CD14-positive monocyte (primary cell): Measurements from ENCODE around the gene ST3GAL5. TPM values are rescaled to one million over a fixed set of nuclear protein-coding genes. Genes with fewer than 3 reads are reported as not detected.
"Not testable (repeated sequence)": the region's sequence is repeated elsewhere in the genome, so short reads cannot be mapped to it uniquely, and the experiment has no call there.

Experiments used
- DNase-seq, 3 donors: peaks; one replicate each; pipeline ENCODE4 v3.0.0-alpha.2; 2011 to 2022
- H2AFZ ChIP-seq: 2 replicates; pipeline ENCODE4 v1.6.0; 2012; ENCODE audit warnings: mild to moderate bottlenecking, low read depth, low read length, inconsistent platforms; ENCODE audit not compliant: insufficient read depth, poor library complexity, severe bottlenecking
- H3K27ac ChIP-seq, 2 donors: 1 replicate in 1 of 2; 2 replicates in 1 of 2; pipeline ENCODE4 v1.5.1; 2012 to 2013; ENCODE audit warnings: low read length in 2 of 2, control low read depth in 1 of 2, inconsistent platforms in 1 of 2, low read depth in 1 of 2, mild to moderate bottlenecking in 1 of 2
- H3K27me3 ChIP-seq, 2 donors: one replicate each; pipeline versions ENCODE4 v1.6.0 to v1.6.1; 2011 to 2013; ENCODE audit warnings: low read length in 2 of 2; ENCODE audit not compliant: control insufficient read depth in 2 of 2, insufficient read depth in 2 of 2
- H3K36me3 ChIP-seq, 2 donors: replicated peaks in 1 of 2; 1 replicate in 1 of 2; 2 replicates in 1 of 2; pipeline versions ENCODE4 v1.5.1 to v1.6.1; 2012 to 2013; ENCODE audit warnings: low read length in 2 of 2, control low read depth in 1 of 2, inconsistent platforms in 1 of 2, mild to moderate bottlenecking in 1 of 2; ENCODE audit not compliant: insufficient read depth in 2 of 2, control insufficient read depth in 1 of 2
- H3K4me1 ChIP-seq, 2 donors: 1 replicate in 1 of 2; 2 replicates in 1 of 2; pipeline versions ENCODE4 v1.5.1 to v1.6.1; 2012 to 2013; ENCODE audit warnings: low read length in 2 of 2, control low read depth in 1 of 2, inconsistent platforms in 1 of 2, mild to moderate bottlenecking in 1 of 2, moderate library complexity in 1 of 2; ENCODE audit not compliant: insufficient read depth in 2 of 2, control insufficient read depth in 1 of 2
- H3K4me2 ChIP-seq: replicated peaks from 2 replicates; pipeline ENCODE3; 2012; ENCODE audit warnings: low read length, moderate library complexity, mild to moderate bottlenecking; ENCODE audit not compliant: poor library complexity, severe bottlenecking; ENCODE audit errors: extremely low read depth
- H3K4me3 ChIP-seq, 3 experiments: fragments of 200-600 bp in 1 of 3; sonication (generic) in 1 of 3; replicated peaks in 1 of 3; 1 replicate in 2 of 3; 2 replicates in 1 of 3; pipeline ENCODE4 v1.5.1; 2011 to 2013; ENCODE audit warnings: low read length in 3 of 3, mild to moderate bottlenecking in 3 of 3, control low read depth in 2 of 3, low read depth in 2 of 3, inconsistent platforms in 1 of 3, moderate library complexity in 1 of 3
- H3K79me2 ChIP-seq: 2 replicates; pipeline ENCODE4 v1.6.0; 2012; ENCODE audit warnings: mild to moderate bottlenecking, control low read depth, inconsistent platforms, low read length, moderate library complexity; ENCODE audit not compliant: insufficient read depth
- H3K9ac ChIP-seq: 2 replicates; pipeline ENCODE4 v1.6.0; 2017; ENCODE audit warnings: low read length, mild to moderate bottlenecking; ENCODE audit not compliant: insufficient read depth, poor library complexity, severe bottlenecking
- H3K9me3 ChIP-seq, 2 donors: replicated peaks in 1 of 2; 1 replicate in 1 of 2; 2 replicates in 1 of 2; pipeline versions ENCODE4 v1.5.1 to v1.6.1; 2012 to 2013; ENCODE audit warnings: low read length in 2 of 2, control low read depth in 1 of 2; ENCODE audit not compliant: control insufficient read depth in 1 of 2, insufficient read depth in 1 of 2
- H4K20me1 ChIP-seq: 2 replicates; pipeline ENCODE4 v1.6.0; 2012; ENCODE audit warnings: mild to moderate bottlenecking, low read length, control low read depth, moderate library complexity; ENCODE audit not compliant: insufficient read depth
- H3K27ac Mint-ChIP-seq, 7 donors: one replicate each; pipeline ENCODE4 v1.8.0; 2020; ENCODE audit warnings: mild to moderate bottlenecking in 7 of 7, mixed read lengths in 7 of 7, moderate library complexity in 6 of 7, inconsistent platforms in 2 of 7
- H3K27me3 Mint-ChIP-seq, 3 donors: one replicate each; pipeline ENCODE4 v1.8.0; 2021 to 2022; ENCODE audit warnings: low read depth in 3 of 3, mild to moderate bottlenecking in 3 of 3, mixed read lengths in 3 of 3, moderate library complexity in 3 of 3, inconsistent platforms in 1 of 3
- H3K36me3 Mint-ChIP-seq, 2 donors: one replicate each; pipeline ENCODE4 v1.8.0; 2020; ENCODE audit warnings: mixed read lengths in 2 of 2, inconsistent platforms in 1 of 2, mild to moderate bottlenecking in 1 of 2
- H3K4me1 Mint-ChIP-seq: one replicate; pipeline ENCODE4 v1.8.0; 2020; ENCODE audit warnings: mild to moderate bottlenecking, mixed read lengths
- H3K4me3 Mint-ChIP-seq, 2 donors: one replicate each; pipeline ENCODE4 v1.8.0; 2020; ENCODE audit warnings: mild to moderate bottlenecking in 2 of 2, mixed read lengths in 2 of 2, moderate library complexity in 1 of 2
- H3K9me3 Mint-ChIP-seq, 7 donors: one replicate each; pipeline ENCODE4 v1.8.0; 2020 to 2022; ENCODE audit warnings: mixed read lengths in 7 of 7, mild to moderate bottlenecking in 6 of 7, moderate library complexity in 6 of 7, inconsistent platforms in 2 of 7
- WGBS: methylation state at CpG from one replicate; pipeline ENCODE4 v1.1.5; 2013; ENCODE audit warnings: missing lambda C conversion rate; ENCODE audit not compliant: insufficient coverage; 5-methylcytosine and 5-hydroxymethylcytosine counted together
- intact Hi-C, 2 donors: fragments of 100-400 bp; cut with micrococcal nuclease; formaldehyde crosslinking; loops; one replicate each; pipeline versions ENCODE4 v1.15.0 to v1.15.1; 2023
- polyA plus RNA-seq, 3 donors: library from polyadenylated mRNA; depleted of rRNA in 1 of 3; unstranded in 2 of 3; stranded (reverse) in 1 of 3; fragments of 300-500 nt in 2 of 3; fragments of >200 nt in 1 of 3; fragmentation: Illumina TruSeq in 2 of 3; gene quantifications; 1 replicate in 2 of 3; 2 replicates in 1 of 3; pipeline ENCODE4 v1.2.3, GENCODE V29; 2012 to 2021
- TF ChIP-seq, protein P1 (sequence below): fragments of 200-600 bp; IDR thresholded peaks from one replicate; pipeline ENCODE4 v1.8.0; 2022; ENCODE audit warnings: antibody characterized with exemption, mild to moderate bottlenecking

ST3GAL5 gene
- polyA plus RNA-seq, 3 donors = 14.0 to 51.2 (median 19.5) TPM

DNA sequence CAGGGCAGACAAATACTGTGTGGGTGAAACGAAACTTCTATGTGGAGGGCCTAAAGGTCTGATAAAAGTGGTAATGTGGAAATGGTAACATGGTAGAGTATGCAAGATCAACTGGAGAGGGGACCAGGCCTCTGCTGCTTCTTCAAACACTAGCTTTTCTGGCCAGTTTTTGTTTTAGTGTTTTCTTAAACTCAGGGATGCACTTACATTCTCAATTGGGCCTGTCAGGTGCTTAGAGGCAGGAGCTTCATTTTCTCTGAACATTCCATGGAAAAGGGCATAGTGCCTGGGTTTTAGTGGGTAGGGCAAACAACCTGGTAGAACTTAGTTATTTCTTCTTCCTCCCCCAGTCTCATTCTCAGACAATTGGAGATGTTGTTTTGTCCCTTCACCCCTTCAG, 10.5 kb upstream of the ST3GAL5 start:
- Histone ChIP-seq H3K9ac (no peak overlapping the region), H3K27ac (no peak overlapping the region), H2AFZ (no peak overlapping the region), H3K9me3 (peaks cover 0 to 13% of the 10 kb centered on the region in 2 donors), H4K20me1 (no peaks in the 10 kb centered on the region), H3K4me2 (no peak overlapping the region), H3K27me3 (no peaks in the 10 kb centered on the region), H3K36me3 (peaks cover 0 to 5% of the 10 kb centered on the region in 2 donors), H3K79me2 (no peaks in the 10 kb centered on the region), H3K4me1 (no peaks in the 10 kb centered on the region), H3K4me3 (no peak overlapping the region)
- Mint-ChIP-seq H3K4me3 (no peak overlapping the region), H3K4me1 (peaks cover 2% of the 10 kb centered on the region), H3K27me3 (peaks cover 1 to 6% (median 5%) of the 10 kb centered on the region in 3 donors), H3K27ac (no peak overlapping the region), H3K9me3 (peaks cover 3 to 17% (median 11%) of the 10 kb centered on the region in 7 donors), H3K36me3 (peaks cover 9 to 13% of the 10 kb centered on the region in 2 donors)
- no CpG with 5 or more reads among the region's 1 CpG for WGBS
- TF ChIP-seq, protein P1, sequence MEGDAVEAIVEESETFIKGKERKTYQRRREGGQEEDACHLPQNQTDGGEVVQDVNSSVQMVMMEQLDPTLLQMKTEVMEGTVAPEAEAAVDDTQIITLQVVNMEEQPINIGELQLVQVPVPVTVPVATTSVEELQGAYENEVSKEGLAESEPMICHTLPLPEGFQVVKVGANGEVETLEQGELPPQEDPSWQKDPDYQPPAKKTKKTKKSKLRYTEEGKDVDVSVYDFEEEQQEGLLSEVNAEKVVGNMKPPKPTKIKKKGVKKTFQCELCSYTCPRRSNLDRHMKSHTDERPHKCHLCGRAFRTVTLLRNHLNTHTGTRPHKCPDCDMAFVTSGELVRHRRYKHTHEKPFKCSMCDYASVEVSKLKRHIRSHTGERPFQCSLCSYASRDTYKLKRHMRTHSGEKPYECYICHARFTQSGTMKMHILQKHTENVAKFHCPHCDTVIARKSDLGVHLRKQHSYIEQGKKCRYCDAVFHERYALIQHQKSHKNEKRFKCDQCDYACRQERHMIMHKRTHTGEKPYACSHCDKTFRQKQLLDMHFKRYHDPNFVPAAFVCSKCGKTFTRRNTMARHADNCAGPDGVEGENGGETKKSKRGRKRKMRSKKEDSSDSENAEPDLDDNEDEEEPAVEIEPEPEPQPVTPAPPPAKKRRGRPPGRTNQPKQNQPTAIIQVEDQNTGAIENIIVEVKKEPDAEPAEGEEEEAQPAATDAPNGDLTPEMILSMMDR = no peak
- DNase-seq = no peak
- intact Hi-C loops = no loop called here

DNA sequence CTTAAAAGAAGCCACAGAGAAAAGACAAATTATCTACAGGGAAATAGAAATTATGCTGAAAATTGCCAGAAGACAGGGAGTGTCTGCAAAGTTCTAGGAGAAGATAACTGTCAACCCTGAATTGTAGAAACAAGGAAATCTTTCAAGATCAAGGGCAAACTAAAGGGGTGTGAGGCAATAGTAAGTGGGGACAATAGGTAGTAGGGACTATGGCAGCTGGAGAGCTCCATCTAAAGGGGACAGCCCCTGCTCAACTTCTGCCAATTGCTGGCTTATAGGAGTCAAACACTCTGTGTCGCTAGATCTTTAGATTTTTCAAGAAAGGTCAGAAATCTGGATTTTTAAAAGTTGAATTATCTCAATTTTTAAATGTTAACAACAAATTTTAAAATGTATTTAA, 10.1 kb upstream of the ST3GAL5 start:
- peaks cover 3% of the 10 kb centered on the region for H3K4me1 Mint-ChIP-seq
- peaks cover 5 to 10% of the 10 kb centered on the region in 2 donors for H3K36me3 Mint-ChIP-seq
- intact Hi-C loops = no loop called here
- H3K9ac ChIP-seq = no peak overlapping the region
- H3K4me2 ChIP-seq = no peak overlapping the region
- peaks cover 0 to 3% of the 10 kb centered on the region in 2 donors for H3K36me3 ChIP-seq
- TF ChIP-seq, protein P1 = no peak
- H3K9me3 Mint-ChIP-seq = peaks cover 3 to 17% (median 11%) of the 10 kb centered on the region in 7 donors
- H3K79me2 ChIP-seq = no peaks in the 10 kb centered on the region
- H3K27ac ChIP-seq = no peak overlapping the region
- H3K9me3 ChIP-seq = peaks cover 0 to 13% of the 10 kb centered on the region in 2 donors
- no peak overlapping the region for H3K4me3 Mint-ChIP-seq
- WGBS = no CpG with 5 or more reads among the region's 1 CpG
- DNase-seq = no peak
- no peak overlapping the region for H3K4me3 ChIP-seq
- H2AFZ ChIP-seq = no peak overlapping the region
- no peaks in the 10 kb centered on the region for H3K4me1 ChIP-seq
- no peak overlapping the region for H3K27ac Mint-ChIP-seq
- peaks cover 1 to 6% (median 5%) of the 10 kb centered on the region in 3 donors for H3K27me3 Mint-ChIP-seq
- no peaks in the 10 kb centered on the region for H4K20me1 ChIP-seq
- no peaks in the 10 kb centered on the region for H3K27me3 ChIP-seq

DNA sequence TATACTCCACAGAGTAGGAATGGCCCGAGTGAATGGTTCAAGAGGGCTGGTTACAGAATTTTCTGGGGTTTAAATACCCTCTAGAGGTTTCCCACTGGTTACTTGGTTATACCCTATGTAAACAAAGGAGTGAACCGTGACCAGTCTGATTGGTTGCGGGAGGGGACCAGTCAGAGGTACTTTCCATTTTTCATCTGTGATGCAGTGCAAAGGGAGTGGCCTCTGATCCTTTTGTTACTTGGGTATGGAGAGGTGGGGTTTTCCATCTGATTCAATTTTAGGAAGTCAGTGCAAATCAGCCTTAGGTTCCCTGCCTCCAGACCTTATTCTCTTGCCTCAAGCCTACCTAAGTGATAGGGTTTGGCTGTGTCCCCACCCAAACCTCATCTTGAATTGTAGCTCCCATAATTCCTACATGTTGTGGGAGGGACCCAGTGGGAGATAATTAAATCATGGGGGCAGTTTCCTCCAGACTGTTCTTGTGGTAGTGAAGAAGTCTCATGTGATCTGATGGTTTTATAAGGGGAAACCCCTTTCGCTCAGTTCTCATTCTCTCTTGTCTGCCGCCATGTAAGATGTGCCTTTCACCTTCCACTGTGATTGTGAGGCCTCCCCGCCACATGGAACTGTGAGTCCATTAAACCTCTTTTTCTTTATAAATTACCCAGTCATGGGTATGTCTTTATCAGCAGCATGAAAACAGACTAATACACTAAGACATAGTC, 5.9 kb upstream of the ST3GAL5 start:
- Histone ChIP-seq H3K4me1 (peaks cover 25 to 27% of the 10 kb centered on the region in 2 donors), H3K9me3 (peaks cover 0 to 13% of the 10 kb centered on the region in 2 donors)
- 100% methylated on average over 6 of the region's 6 CpGs for WGBS
- H3K4me3 ChIP-seq, H3K27me3 Mint-ChIP-seq, H3K36me3 ChIP-seq, intact Hi-C loops, H3K9ac ChIP-seq, H3K79me2 ChIP-seq, H3K27ac ChIP-seq, H4K20me1 ChIP-seq, H2AFZ ChIP-seq, H3K4me3 Mint-ChIP-seq, H3K27me3 ChIP-seq, H3K4me2 ChIP-seq: not testable (repeated sequence)
- Mint-ChIP-seq H3K36me3 (peaks cover 2 to 10% of the 10 kb centered on the region in 2 donors), H3K9me3 (peaks cover 3 to 20% (median 11%) of the 10 kb centered on the region in 7 donors), H3K4me1 (peaks cover 35% of the 10 kb centered on the region), H3K27ac (peak overlapping the region in 1 of 7 donors; percentile 18)
- DNase-seq = peak in 2 of 3 donors; percentile 29 to 75
